K562 (cell line): ENCODE results near the gene SH3RF1. TPM values are rescaled to one million over a fixed set of nuclear protein-coding genes. Genes with fewer than 3 reads are reported as not detected.

ENCODE experiments used
- ATAC-seq: fragments of 200-7000 bp; cut with Tn5 transposase; 3 replicates; pipeline ENCODE4 v1.9.1; 2020; ENCODE audit warnings: moderate library complexity
- BruUV-seq: library from RNA; stranded (reverse); fragments of 400-500 nt; replicated peaks from 2 replicates; lab custom pipeline; 2021; lab: Mats Ljungman, UMichigan
- CTCF ChIA-PET: fragments of 300-600 bp; formaldehyde crosslinking; extraction: SDS; loops from one replicate; lab custom pipeline; 2021; ENCODE audit warnings: low intra/inter-chr PET ratio; lab: Yijun Ruan, JAX
- POLR2A ChIA-PET: fragments of 300-600, 350-650 bp; sonication (Branson Sonifier 250); formaldehyde crosslinking; extraction: SDS; loops from one replicate; lab custom pipeline; 2021; ENCODE audit warnings: antibody characterized with exemption, inconsistent platforms; lab: Yijun Ruan, JAX
- DNase-seq, 4 experiments: peaks; one replicate each; pipeline versions ENCODE4 v3.0.0 to v3.0.0-alpha.2; 2011 to 2018; ENCODE audit warnings: low spot score in 3 of 4, mixed read lengths in 3 of 4; ENCODE audit errors: extremely low read depth in 1 of 4
- FAIRE-seq: peaks from 2 replicates; lab custom pipeline; 2011; peaks lifted over from hg19 to GRCh38; lab: Jason Lieb, UNC
- H2AFZ ChIP-seq: 2 replicates; pipeline ENCODE4 v1.6.0; 2011; ENCODE audit warnings: low read depth, low read length, control low read depth, inconsistent platforms
- H3K27ac ChIP-seq: fragments of 200-600 bp; 3 replicates; pipeline ENCODE4 v1.8.0; 2011; ENCODE audit warnings: low read depth, mild to moderate bottlenecking, control low read depth, inconsistent platforms, low read length, moderate library complexity, mixed read lengths; ENCODE audit errors: extremely low read depth
- H3K27me3 ChIP-seq, 2 experiments: fragments of 300-600 bp in 1 of 2; 2 replicates in 1 of 2; 3 replicates in 1 of 2; pipeline versions ENCODE4 v1.6.0 to v1.8.0; 2011; ENCODE audit warnings: inconsistent platforms in 2 of 2, low read length in 2 of 2, mild to moderate bottlenecking in 1 of 2, mixed read lengths in 1 of 2, moderate library complexity in 1 of 2; ENCODE audit not compliant: control insufficient read depth in 2 of 2, insufficient read depth in 2 of 2
- H3K36me3 ChIP-seq: fragments of 300-600 bp; 3 replicates; pipeline ENCODE4 v1.8.0; 2011; ENCODE audit warnings: mild to moderate bottlenecking, low read length, inconsistent platforms; ENCODE audit not compliant: control insufficient read depth, insufficient read depth
- H3K4me1 ChIP-seq, 2 experiments: fragments of 200-600 bp in 1 of 2; replicated peaks in 1 of 2; 2 replicates in 1 of 2; 3 replicates in 1 of 2; pipeline versions ENCODE4 v1.5.1 to v1.8.0; 2011; ENCODE audit warnings: inconsistent platforms in 2 of 2, low read length in 2 of 2, mild to moderate bottlenecking in 1 of 2, mixed read lengths in 1 of 2, moderate library complexity in 1 of 2; ENCODE audit not compliant: control insufficient read depth in 2 of 2, insufficient read depth in 2 of 2
- H3K4me2 ChIP-seq: 2 replicates; pipeline ENCODE4 v1.6.1; 2011; ENCODE audit warnings: low read length, control low read depth, inconsistent platforms, mixed read lengths; ENCODE audit not compliant: insufficient read depth
- H3K4me3 ChIP-seq: fragments of 200-600 bp; sonication (generic), shearing (Covaris generic); 2 replicates; pipeline ENCODE4 v1.5.1; 2016; ENCODE audit warnings: control low read depth, inconsistent platforms
- H3K79me2 ChIP-seq: fragments of 200-600 bp; 3 replicates; pipeline ENCODE4 v1.8.0; 2011; ENCODE audit warnings: low read length, inconsistent platforms; ENCODE audit not compliant: control insufficient read depth, insufficient read depth
- H3K9ac ChIP-seq, 2 experiments: 2 replicates each; pipeline versions ENCODE4 v1.6.0 to v1.6.1; 2011; ENCODE audit warnings: low read depth in 2 of 2, low read length in 2 of 2, control low read depth in 1 of 2, inconsistent platforms in 1 of 2, mild to moderate bottlenecking in 1 of 2, mixed read lengths in 1 of 2; ENCODE audit not compliant: insufficient read depth in 1 of 2
- H3K9me1 ChIP-seq: one replicate; pipeline ENCODE4 v1.6.0; 2011; ENCODE audit warnings: inconsistent platforms, mild to moderate bottlenecking, low read length, moderate library complexity; ENCODE audit not compliant: control insufficient read depth, insufficient read depth
- H3K9me3 ChIP-seq: replicated peaks from 2 replicates; pipeline ENCODE4 v1.5.1; 2011; ENCODE audit warnings: low read depth, low read length, inconsistent platforms; ENCODE audit not compliant: control insufficient read depth, insufficient read depth
- H4K20me1 ChIP-seq: replicated peaks from 2 replicates; pipeline ENCODE4 v1.6.1; 2011; ENCODE audit warnings: low read length, inconsistent platforms, mixed read lengths; ENCODE audit not compliant: control insufficient read depth, insufficient read depth
- CBX2 ChIP-seq: fragments of 200-600 bp; sonication (generic); IDR thresholded peaks from one replicate; pipeline ENCODE4 v1.6.1; 2012; ENCODE audit warnings: mild to moderate bottlenecking, low read length, inconsistent platforms; ENCODE audit not compliant: insufficient read depth, poor library complexity, severe bottlenecking
- CREM ChIP-seq: IDR thresholded peaks from 2 replicates; pipeline ENCODE4 v1.6.1; 2014; ENCODE audit warnings: antibody characterized with exemption, low read depth
- ETV1 ChIP-seq: fragments of 450-650 bp; conservative IDR thresholded peaks from 2 replicates; pipeline ENCODE4 v1.6.1; 2016; ENCODE audit warnings: missing genetic modification characterization, control low read depth, low read depth, missing compliant biosample characterization
- FOXM1 ChIP-seq, 2 experiments: fragments of 450-650 bp in 1 of 2; sonication (generic) in 1 of 2; formaldehyde crosslinking in 1 of 2; IDR thresholded peaks; 2 replicates each; pipeline versions ENCODE4 v1.6.1 to v1.9.0; 2017 to 2022; ENCODE audit warnings: low read depth in 2 of 2, mild to moderate bottlenecking in 2 of 2, missing genetic modification reagents in 1 of 2, moderate library complexity in 1 of 2
- FOXP1 ChIP-seq: sonication (generic); formaldehyde crosslinking; IDR thresholded peaks from 2 replicates; pipeline ENCODE4 v1.8.0; 2022; ENCODE audit warnings: mild to moderate bottlenecking, missing genetic modification reagents
- HDAC6 ChIP-seq: IDR thresholded peaks from 2 replicates; pipeline ENCODE4 v1.6.1; 2012; ENCODE audit warnings: low read depth, mild to moderate bottlenecking, control low read depth, inconsistent platforms, low read length, moderate library complexity
- ILK ChIP-seq: fragments of 450-650 bp; IDR thresholded peaks from 2 replicates; pipeline ENCODE4 v1.6.1; 2016; ENCODE audit warnings: missing genetic modification characterization, low read depth, mild to moderate bottlenecking, missing compliant biosample characterization, moderate library complexity, borderline replicate concordance
- KAT7 ChIP-seq: sonication (generic); formaldehyde crosslinking; IDR thresholded peaks from 2 replicates; pipeline ENCODE4 v1.8.0; 2022; ENCODE audit warnings: missing genetic modification reagents, mild to moderate bottlenecking, borderline replicate concordance
- MYNN ChIP-seq, 2 experiments: sonication (generic); formaldehyde crosslinking in 1 of 2; IDR thresholded peaks; 2 replicates each; pipeline versions ENCODE4 v1.5.0 to v1.6.1; 2016 to 2020; ENCODE audit warnings: antibody characterized with exemption in 1 of 2, missing genetic modification reagents in 1 of 2
- PTBP1 ChIP-seq: fragments of 200-400 bp; formaldehyde crosslinking; IDR thresholded peaks from 2 replicates; pipeline ENCODE4 v1.6.1; 2017; ENCODE audit warnings: low read depth, low read length
- SRSF1 ChIP-seq: fragments of 200-400 bp; formaldehyde crosslinking; IDR thresholded peaks from 2 replicates; pipeline ENCODE4 v1.6.1; 2017; ENCODE audit warnings: mild to moderate bottlenecking, low read depth, low read length, moderate library complexity
- ZZZ3 ChIP-seq: fragments of 450-650 bp; IDR thresholded peaks from 2 replicates; pipeline ENCODE4 v1.6.1; 2016; ENCODE audit warnings: antibody characterized with exemption, mild to moderate bottlenecking, moderate library complexity
- WGBS: fragments of 100-300 bp; shearing (Covaris generic); methylation state at CpG from one replicate; pipeline ENCODE4 v1.1.6; 2016; ENCODE audit warnings: low coverage, mixed read lengths; ENCODE audit not compliant: insufficient coverage; ENCODE audit errors: missing lambda C conversion rate; 5-methylcytosine and 5-hydroxymethylcytosine counted together
- in situ Hi-C: fragments of 300-500 bp; cut with MboI; formaldehyde crosslinking; loops from 4 replicates; pipeline ENCODE4 v1.15.0; 2018; ENCODE audit warnings: inconsistent platforms, mixed read lengths
- intact Hi-C: fragments of 100-400 bp; cut with micrococcal nuclease; formaldehyde crosslinking; loops from 2 replicates; pipeline ENCODE4 v1.14.2; 2022
- polyA plus RNA-seq, 8 experiments: library from polyadenylated mRNA; depleted of rRNA in 4 of 8; stranded (reverse) in 5 of 8; unstranded in 3 of 8; fragments of >200 nt; fragmentation: Nextera tagmentation in 2 of 8; fragmentation: Illumina TruSeq in 1 of 8; extraction: Ambion mirVana in 2 of 8; extraction: Trizol in 1 of 8; gene quantifications; 2 replicates each; pipeline versions ENCODE4 v1.2.1 to v1.2.3, GENCODE V29; 2011 to 2014; ENCODE audit warnings: inconsistent platforms in 1 of 8, missing spikeins in 1 of 8
- total RNA-seq, 7 experiments: library from RNA; depleted of rRNA in 6 of 7; stranded (reverse); fragments of >200 nt in 6 of 7; fragmentation: Illumina TruSeq in 2 of 7; extraction: Trizol in 2 of 7; gene quantifications; 2 replicates each; pipeline versions ENCODE4 v1.2.1 to v1.2.3, GENCODE V29; 2011 to 2021; ENCODE audit warnings: low replicate concordance in 1 of 7
- TF ChIP-seq, protein P1 (sequence below): fragments of 450-650 bp; formaldehyde crosslinking; IDR thresholded peaks from 2 replicates; pipeline ENCODE4 v1.4.0; 2022; ENCODE audit warnings: missing genetic modification characterization
- TF ChIP-seq, protein P2 (sequence below), 3 experiments: fragments of 200-800 bp in 1 of 3; sonication (Bioruptor generic) in 1 of 3; sonication (generic) in 1 of 3; formaldehyde crosslinking in 1 of 3; IDR thresholded peaks; 2 replicates each; pipeline versions ENCODE4 v1.6.1 to v1.8.0; 2016 to 2022; ENCODE audit warnings: mild to moderate bottlenecking in 2 of 3, missing compliant biosample characterization in 2 of 3, missing genetic modification characterization in 2 of 3, missing genetic modification reagents in 1 of 3
- TF ChIP-seq, protein P3 (sequence below), 2 experiments: fragments of 450-650 bp; IDR thresholded peaks; 2 replicates each; pipeline ENCODE4 v1.6.1; 2016
- TF ChIP-seq, protein P4 (sequence below): fragments of 250-450 bp; sonication (Bioruptor Pico); IDR thresholded peaks from 2 replicates; pipeline ENCODE4 v1.5.0; 2021; ENCODE audit warnings: mild to moderate bottlenecking, borderline replicate concordance

SH3RF1 gene
- total and polyA plus RNA-seq, 9 of the 15 experiments (the other 6 are each of a cell fraction or from before 2014, with no cell fraction given), result 0.04 to 0.16 (median 0.11) TPM; not detected in 6

DNA sequence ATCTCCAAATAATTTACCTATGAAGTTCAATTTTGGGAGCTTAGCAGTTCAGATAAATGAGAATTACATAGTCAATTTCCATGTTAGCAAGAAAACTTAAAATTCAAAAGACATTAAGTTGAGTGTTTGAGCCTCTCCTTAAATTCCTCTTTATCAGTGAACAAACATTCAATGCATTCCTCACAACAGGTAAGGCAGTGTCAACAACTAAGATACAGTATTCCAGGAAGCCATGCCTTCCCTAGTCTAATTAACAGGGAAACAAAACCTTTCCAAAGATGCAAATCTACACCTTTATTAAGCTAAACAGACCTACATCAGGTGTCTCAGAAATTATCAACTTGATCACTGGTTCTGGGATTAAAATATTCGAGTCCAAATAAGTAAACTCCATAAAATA lies 3.7 kb downstream of the SH3RF1 start:
- Histone ChIP-seq H3K4me3 (no peak overlapping the region), H3K9me1 (no peaks in the 10 kb centered on the region), H3K4me2 (no peak overlapping the region), H2AFZ (no peak overlapping the region), H3K9me3 (no peaks in the 10 kb centered on the region), H3K4me1 (peaks cover 0 to 18% of the 10 kb centered on the region in 2 experiments; a peak in 2 of 5 replicates), H3K27ac (no peak overlapping the region), H3K27me3 (peaks cover 19 to 29% of the 10 kb centered on the region in 2 experiments; a peak in 4 of 5 replicates), H4K20me1 (no peaks in the 10 kb centered on the region), H3K9ac (no peak overlapping the region), H3K79me2 (no peaks in the 10 kb centered on the region), H3K36me3 (no peaks in the 10 kb centered on the region)
- intact Hi-C loops (no loop called here), in situ Hi-C loops (no loop called here)
- DNase-seq (no peak), FAIRE-seq (no peak), ATAC-seq (no peak)
- 0% methylated on average over 1 of the region's 1 CpG for WGBS
- BruUV-seq, result no TSS peak
- ChIA-PET CTCF (no interaction called here), POLR2A (no interaction called here)
- TF ChIP-seq PTBP1, result no peak
- TF ChIP-seq CREM, result no peak
- TF ChIP-seq, protein P1, sequence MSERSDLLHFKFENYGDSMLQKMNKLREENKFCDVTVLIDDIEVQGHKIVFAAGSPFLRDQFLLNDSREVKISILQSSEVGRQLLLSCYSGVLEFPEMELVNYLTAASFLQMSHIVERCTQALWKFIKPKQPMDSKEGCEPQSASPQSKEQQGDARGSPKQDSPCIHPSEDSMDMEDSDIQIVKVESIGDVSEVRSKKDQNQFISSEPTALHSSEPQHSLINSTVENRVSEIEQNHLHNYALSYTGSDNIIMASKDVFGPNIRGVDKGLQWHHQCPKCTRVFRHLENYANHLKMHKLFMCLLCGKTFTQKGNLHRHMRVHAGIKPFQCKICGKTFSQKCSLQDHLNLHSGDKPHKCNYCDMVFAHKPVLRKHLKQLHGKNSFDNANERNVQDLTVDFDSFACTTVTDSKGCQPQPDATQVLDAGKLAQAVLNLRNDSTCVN (CRISPR knock-in tag), result no peak
- no peak for TF ChIP-seq MYNN (IDR thresholded peaks at IDR 0.05)
- no peak for TF ChIP-seq MYNN (CRISPR knock-in tag; IDR thresholded peaks at IDR 0.05)
- no peak for TF ChIP-seq FOXP1
- no peak for TF ChIP-seq SRSF1
- TF ChIP-seq CBX2, result no peak
- TF ChIP-seq HDAC6, result no peak
- no peak for TF ChIP-seq ZZZ3
- TF ChIP-seq KAT7 (CRISPR knock-in tag), result no peak
- no peak for TF ChIP-seq ILK
- no peak for TF ChIP-seq FOXM1 (IDR thresholded peaks at IDR 0.05; ENCODE audit: low read depth)
- TF ChIP-seq FOXM1 (CRISPR knock-in tag; IDR thresholded peaks at IDR 0.05; ENCODE audit: low read depth), result no peak
- no peak for TF ChIP-seq ETV1
- TF ChIP-seq, protein P2, sequence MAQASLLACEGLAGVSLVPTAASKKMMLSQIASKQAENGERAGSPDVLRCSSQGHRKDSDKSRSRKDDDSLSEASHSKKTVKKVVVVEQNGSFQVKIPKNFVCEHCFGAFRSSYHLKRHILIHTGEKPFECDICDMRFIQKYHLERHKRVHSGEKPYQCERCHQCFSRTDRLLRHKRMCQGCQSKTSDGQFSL (CRISPR knock-in tag; IDR thresholded peaks at IDR 0.05), result no peak
- TF ChIP-seq, protein P2 (tag; IDR thresholded peaks at IDR 0.05), result no peak
- TF ChIP-seq, protein P3, sequence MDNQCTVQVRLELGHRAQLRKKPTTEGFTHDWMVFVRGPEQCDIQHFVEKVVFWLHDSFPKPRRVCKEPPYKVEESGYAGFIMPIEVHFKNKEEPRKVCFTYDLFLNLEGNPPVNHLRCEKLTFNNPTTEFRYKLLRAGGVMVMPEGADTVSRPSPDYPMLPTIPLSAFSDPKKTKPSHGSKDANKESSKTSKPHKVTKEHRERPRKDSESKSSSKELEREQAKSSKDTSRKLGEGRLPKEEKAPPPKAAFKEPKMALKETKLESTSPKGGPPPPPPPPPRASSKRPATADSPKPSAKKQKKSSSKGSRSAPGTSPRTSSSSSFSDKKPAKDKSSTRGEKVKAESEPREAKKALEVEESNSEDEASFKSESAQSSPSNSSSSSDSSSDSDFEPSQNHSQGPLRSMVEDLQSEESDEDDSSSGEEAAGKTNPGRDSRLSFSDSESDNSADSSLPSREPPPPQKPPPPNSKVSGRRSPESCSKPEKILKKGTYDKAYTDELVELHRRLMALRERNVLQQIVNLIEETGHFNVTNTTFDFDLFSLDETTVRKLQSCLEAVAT (IDR thresholded peaks at IDR 0.05), result no peak
- TF ChIP-seq, protein P4, sequence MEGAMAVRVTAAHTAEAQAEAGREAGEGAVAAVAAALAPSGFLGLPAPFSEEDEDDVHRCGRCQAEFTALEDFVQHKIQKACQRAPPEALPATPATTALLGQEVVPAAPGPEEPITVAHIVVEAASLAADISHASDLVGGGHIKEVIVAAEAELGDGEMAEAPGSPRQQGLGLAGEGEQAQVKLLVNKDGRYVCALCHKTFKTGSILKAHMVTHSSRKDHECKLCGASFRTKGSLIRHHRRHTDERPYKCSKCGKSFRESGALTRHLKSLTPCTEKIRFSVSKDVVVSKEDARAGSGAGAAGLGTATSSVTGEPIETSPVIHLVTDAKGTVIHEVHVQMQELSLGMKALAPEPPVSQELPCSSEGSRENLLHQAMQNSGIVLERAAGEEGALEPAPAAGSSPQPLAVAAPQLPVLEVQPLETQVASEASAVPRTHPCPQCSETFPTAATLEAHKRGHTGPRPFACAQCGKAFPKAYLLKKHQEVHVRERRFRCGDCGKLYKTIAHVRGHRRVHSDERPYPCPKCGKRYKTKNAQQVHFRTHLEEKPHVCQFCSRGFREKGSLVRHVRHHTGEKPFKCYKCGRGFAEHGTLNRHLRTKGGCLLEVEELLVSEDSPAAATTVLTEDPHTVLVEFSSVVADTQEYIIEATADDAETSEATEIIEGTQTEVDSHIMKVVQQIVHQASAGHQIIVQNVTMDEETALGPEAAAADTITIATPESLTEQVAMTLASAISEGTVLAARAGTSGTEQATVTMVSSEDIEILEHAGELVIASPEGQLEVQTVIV (CRISPR knock-in tag), result no peak
